IMR-90 (cell line): Measurements from ENCODE around the gene CARS2. TPM values are rescaled to one million over a fixed set of nuclear protein-coding genes. Genes with fewer than 3 reads are reported as not detected.

Experiments
- ATAC-seq: fragments of 200-7000 bp; cut with Tn5 transposase; 2 replicates; pipeline ENCODE4 v1.9.1; 2020; ENCODE audit warnings: low read depth, mild to moderate bottlenecking, moderate library complexity
- BruUV-seq: library from RNA; stranded (reverse); fragments of 400-500 nt; replicated peaks from 2 replicates; lab custom pipeline; 2021; lab: Mats Ljungman, UMichigan
- CTCF ChIA-PET: fragments of 300-600 bp; formaldehyde crosslinking; extraction: SDS; loops from one replicate; lab custom pipeline; 2021; ENCODE audit warnings: antibody characterized with exemption; lab: Yijun Ruan, JAX
- POLR2A ChIA-PET: fragments of 300-600 bp; sonication (Branson Sonifier 250); formaldehyde crosslinking; loops from one replicate; lab custom pipeline; 2022; ENCODE audit warnings: antibody characterized with exemption; ENCODE audit not compliant: unreplicated experiment; lab: Charles Lee
- DNase-seq: peaks from one replicate; pipeline ENCODE4 v3.0.0; 2013
- H2AFZ ChIP-seq: replicated peaks from 2 replicates; pipeline ENCODE3; 2013; ENCODE audit warnings: low read length, mild to moderate bottlenecking; ENCODE audit not compliant: poor library complexity
- H2AK5ac ChIP-seq: 2 replicates; pipeline ENCODE4 v1.6.1; 2013; ENCODE audit warnings: low read depth, low read length, inconsistent platforms
- H2AK9ac ChIP-seq: replicated peaks from 2 replicates; pipeline ENCODE3; 2013; ENCODE audit warnings: mild to moderate bottlenecking, low read depth, low read length, moderate library complexity; ENCODE audit not compliant: poor library complexity
- H2BK120ac ChIP-seq: 2 replicates; pipeline ENCODE4 v1.6.1; 2013; ENCODE audit warnings: low read depth, low read length, inconsistent platforms
- H2BK15ac ChIP-seq: 3 replicates; pipeline ENCODE4 v1.6.1; 2013; ENCODE audit warnings: low read depth, low read length, inconsistent platforms
- H2BK20ac ChIP-seq: 2 replicates; pipeline ENCODE4 v1.6.1; 2013; ENCODE audit warnings: low read depth, mild to moderate bottlenecking, inconsistent platforms, low read length, moderate library complexity
- H2BK5ac ChIP-seq: 2 replicates; pipeline ENCODE4 v1.6.1; 2013; ENCODE audit warnings: mild to moderate bottlenecking, low read depth, low read length, inconsistent platforms; ENCODE audit not compliant: poor library complexity, severe bottlenecking
- H3K14ac ChIP-seq: replicated peaks from 2 replicates; pipeline ENCODE4 v1.6.1; 2013; ENCODE audit warnings: low read depth, low read length, inconsistent platforms
- H3K18ac ChIP-seq: 2 replicates; pipeline ENCODE4 v1.6.1; 2013; ENCODE audit warnings: low read depth, low read length, control low read depth
- H3K23ac ChIP-seq: 2 replicates; pipeline ENCODE4 v1.6.1; 2013; ENCODE audit warnings: low read depth, low read length, inconsistent platforms
- H3K27ac ChIP-seq: 2 replicates; pipeline ENCODE4 v1.5.1; 2013; ENCODE audit warnings: mild to moderate bottlenecking, control low read depth, low read length; ENCODE audit not compliant: insufficient read depth
- H3K27me3 ChIP-seq: 2 replicates; pipeline ENCODE4 v1.6.1; 2013; ENCODE audit warnings: low read length; ENCODE audit not compliant: control insufficient read depth, insufficient read depth
- H3K36me3 ChIP-seq: 2 replicates; pipeline ENCODE4 v1.6.1; 2013; ENCODE audit warnings: low read length, mixed read lengths; ENCODE audit not compliant: control insufficient read depth, insufficient read depth
- H3K4ac ChIP-seq: 2 replicates; pipeline ENCODE4 v1.6.1; 2013; ENCODE audit warnings: low read depth, low read length, inconsistent platforms
- H3K4me1 ChIP-seq: 2 replicates; pipeline ENCODE4 v1.6.1; 2013; ENCODE audit warnings: low read length, mixed read lengths; ENCODE audit not compliant: control insufficient read depth, insufficient read depth
- H3K4me2 ChIP-seq: 2 replicates; pipeline ENCODE4 v1.6.1; 2013; ENCODE audit warnings: low read depth, mild to moderate bottlenecking, control low read depth, low read length, moderate library complexity
- H3K4me3 ChIP-seq: 2 replicates; pipeline ENCODE4 v1.5.1; 2013; ENCODE audit warnings: low read depth, mild to moderate bottlenecking, control low read depth, low read length, moderate library complexity; ENCODE audit not compliant: insufficient read depth
- H3K56ac ChIP-seq: 2 replicates; pipeline ENCODE4 v1.6.1; 2013; ENCODE audit warnings: low read length, inconsistent platforms; ENCODE audit not compliant: insufficient read depth; ENCODE audit errors: extremely low read depth
- H3K79me1 ChIP-seq, 2 experiments: 2 replicates each; pipeline ENCODE4 v1.6.1; 2013; ENCODE audit warnings: low read length in 2 of 2, inconsistent platforms in 1 of 2, low read depth in 1 of 2
- H3K9ac ChIP-seq: 2 replicates; pipeline ENCODE4 v1.6.1; 2013; ENCODE audit warnings: low read depth, low read length, control low read depth
- H3K9me1 ChIP-seq: 2 replicates; pipeline ENCODE4 v1.6.1; 2013; ENCODE audit warnings: low read length, inconsistent platforms; ENCODE audit not compliant: insufficient read depth
- H3K9me3 ChIP-seq: 2 replicates; pipeline ENCODE4 v1.6.1; 2013; ENCODE audit warnings: low read length; ENCODE audit not compliant: control insufficient read depth, insufficient read depth
- H4K20me1 ChIP-seq: 2 replicates; pipeline ENCODE4 v1.6.1; 2013; ENCODE audit warnings: low read length, inconsistent platforms; ENCODE audit not compliant: insufficient read depth
- H4K5ac ChIP-seq: 2 replicates; pipeline ENCODE4 v1.6.1; 2013; ENCODE audit warnings: mild to moderate bottlenecking, low read depth, low read length, control low read depth
- H4K8ac ChIP-seq, 2 experiments: 2 replicates each; pipeline ENCODE4 v1.6.1; 2013; ENCODE audit warnings: low read depth in 2 of 2, low read length in 2 of 2, control low read depth in 1 of 2, inconsistent platforms in 1 of 2
- H4K91ac ChIP-seq: 2 replicates; pipeline ENCODE4 v1.6.1; 2013; ENCODE audit warnings: low read depth, low read length, inconsistent platforms; ENCODE audit not compliant: insufficient read depth
- BHLHE40 ChIP-seq: fragments of 150-350 bp; IDR thresholded peaks from 2 replicates; pipeline ENCODE4 v1.6.1; 2016; ENCODE audit warnings: mild to moderate bottlenecking, low read depth, low read length
- CHD1 ChIP-seq: IDR thresholded peaks from 2 replicates; pipeline ENCODE4 v1.6.1; 2012; ENCODE audit warnings: low read depth, low read length, improper control_type of control experiment
- FOS ChIP-seq: fragments of 150-350 bp; IDR thresholded peaks from 2 replicates; pipeline ENCODE4 v1.6.1; 2016; ENCODE audit warnings: low read depth, low read length
- RFX5 ChIP-seq: IDR thresholded peaks from 2 replicates; pipeline ENCODE4 v1.8.0; 2012; ENCODE audit warnings: low read depth, mild to moderate bottlenecking, low read length, moderate library complexity
- WGBS, 2 experiments: methylation state at CpG; one replicate each; pipeline versions ENCODE4 v1.1.5 to v1.1.7; 2013; ENCODE audit warnings: missing lambda C conversion rate in 2 of 2; ENCODE audit not compliant: insufficient read length in 1 of 2; ENCODE audit errors: extremely low coverage in 2 of 2; 5-methylcytosine and 5-hydroxymethylcytosine counted together
- dilution Hi-C: fragments of 300-500 bp; cut with HindIII; formaldehyde crosslinking; loops from one replicate; pipeline ENCODE4 v1.14.3; 2018; ENCODE audit warnings: low sequenced_read_pairs; ENCODE audit not compliant: unreplicated experiment
- in situ Hi-C: fragments of 300-500 bp; cut with MboI; formaldehyde crosslinking; loops from 3 replicates; pipeline ENCODE4 v1.14.3; 2019; ENCODE audit warnings: low sequenced_read_pairs, inconsistent platforms, mixed read lengths
- intact Hi-C: fragments of 100-400 bp; cut with micrococcal nuclease; formaldehyde crosslinking; loops from 2 replicates; pipeline ENCODE4 v1.10.0; 2022
- polyA plus RNA-seq, 3 experiments: library from polyadenylated mRNA; depleted of rRNA; stranded (reverse); fragments of >200 nt; gene quantifications; 2 replicates each; pipeline ENCODE4 v1.2.3, GENCODE V29; 2012; ENCODE audit warnings: low replicate concordance in 1 of 3
- total RNA-seq: library from RNA; depleted of rRNA; stranded (reverse); fragments of >200 nt; gene quantifications from 2 replicates; pipeline ENCODE4 v1.2.3, GENCODE V29; 2012

CARS2 gene
- total and polyA plus RNA-seq, 2 of the 4 experiments (the other 2 are of a cell fraction), result 76.2 to 76.4 TPM

- CTCF ChIA-PET, result interaction anchor here (0.7 kb wide), 1 partner anchor 182 kb away, joined by 3 read pairs; no protein-coding TSS in a partner anchor
- H2AK5ac ChIP-seq, result no peak overlapping the region
- no peak overlapping the region for H3K4ac ChIP-seq
- H3K56ac ChIP-seq, result no peak overlapping the region
- H3K27me3 ChIP-seq, result no peaks in the 10 kb centered on the region
- 100% methylated on average over 1 of the region's 6 CpGs; no CpG with 5 or more reads in 1 of the 2 experiments for WGBS, 2 experiments
- no peak overlapping the region for H3K23ac ChIP-seq
- peaks cover 44% of the 10 kb centered on the region for H4K20me1 ChIP-seq
- POLR2A ChIA-PET, result no interaction called here
- H3K4me2 ChIP-seq, result no peak overlapping the region
- in situ Hi-C loops (no loop called here), dilution Hi-C loops (no loop called here), intact Hi-C loops (no loop called here)
- DNase-seq (no peak), ATAC-seq (no peak)
- H3K4me3 ChIP-seq, result no peak overlapping the region
- H3K14ac ChIP-seq, result no peak overlapping the region
- H2BK5ac ChIP-seq, result no peak overlapping the region
- no peak overlapping the region for H3K18ac ChIP-seq
- H4K8ac ChIP-seq, result no peak overlapping the region
- H2BK15ac ChIP-seq, result no peak overlapping the region
- no peak overlapping the region for H2BK20ac ChIP-seq
- H4K5ac ChIP-seq, result no peak overlapping the region
- H2AK9ac ChIP-seq, result no peak overlapping the region
- H3K79me1 ChIP-seq, result peaks cover 14 to 49% of the 10 kb centered on the region in 2 experiments
- no peak overlapping the region for H2AFZ ChIP-seq
- H3K27ac ChIP-seq, result no peak overlapping the region
- H3K9ac ChIP-seq, result no peak overlapping the region
- no peak overlapping the region for H2BK120ac ChIP-seq
- H3K4me1 ChIP-seq, result peaks cover 5% of the 10 kb centered on the region; the same call in 1 of the 2 replicates
- no peak for TF ChIP-seq FOS
- no peak for TF ChIP-seq BHLHE40
- TF ChIP-seq RFX5, result no peak
- no peak for TF ChIP-seq CHD1
- H4K91ac ChIP-seq, result no peak overlapping the region
- H3K9me3 ChIP-seq, result no peaks in the 10 kb centered on the region
- peaks cover 71% of the 10 kb centered on the region for H3K36me3 ChIP-seq
- no TSS peak for BruUV-seq
- H3K9me1 ChIP-seq, result peaks cover 24% of the 10 kb centered on the region
Observed at GRCh38 chr13:110637275-110637674, 68.6 kb downstream of the CARS2 start.
